Measurements from ENCODE around the gene GFRA1.

The GFRA1 gene

GRCh38 chr10:116080553-116080952, 192.5 kb downstream of the GFRA1 start:
- H3K4me2 ChIP-seq (ENCODE audit: insufficient read depth, low read length) = no peak overlapping the region
- no peak overlapping the region for H3K27ac ChIP-seq (ENCODE audit: low read length)
- H3K9me3 ChIP-seq (ENCODE audit: insufficient read depth, low read length, severe bottlenecking) = no peaks in the 10 kb centered on the region
- no peak for TF ChIP-seq EZH2 (IDR thresholded peaks at IDR 0.05; ENCODE audit: borderline replicate concordance, low read depth, low read length, severe bottlenecking)
- no peak for TF ChIP-seq CTCF (IDR thresholded peaks at IDR 0.05; ENCODE audit: borderline replicate concordance, extremely low read depth, low read length, poor library complexity, severe bottlenecking)
- DNase-seq (no peak), ATAC-seq (ENCODE audit: insufficient read depth, low read depth) (no peak)
- H3K9ac ChIP-seq (ENCODE audit: low read depth, low read length) = no peak overlapping the region
- no peaks in the 10 kb centered on the region for H3K79me2 ChIP-seq (ENCODE audit: insufficient read depth, low read length)
- H3K27me3 ChIP-seq (ENCODE audit: insufficient read depth, low read length, poor library complexity) = no peaks in the 10 kb centered on the region
- H3K4me1 ChIP-seq (ENCODE audit: insufficient read depth, low read length) = no peaks in the 10 kb centered on the region
- H3K4me3 ChIP-seq (ENCODE audit: low read depth in 1 of 2, low read length in 2 of 2) = no peak overlapping the region
- H2AFZ ChIP-seq (ENCODE audit: low read depth, low read length) = no peak overlapping the region
- no peaks in the 10 kb centered on the region for H3K36me3 ChIP-seq (ENCODE audit: insufficient read depth, low read length)
- H4K20me1 ChIP-seq (ENCODE audit: insufficient read depth, low read length) = no peaks in the 10 kb centered on the region

DNA sequence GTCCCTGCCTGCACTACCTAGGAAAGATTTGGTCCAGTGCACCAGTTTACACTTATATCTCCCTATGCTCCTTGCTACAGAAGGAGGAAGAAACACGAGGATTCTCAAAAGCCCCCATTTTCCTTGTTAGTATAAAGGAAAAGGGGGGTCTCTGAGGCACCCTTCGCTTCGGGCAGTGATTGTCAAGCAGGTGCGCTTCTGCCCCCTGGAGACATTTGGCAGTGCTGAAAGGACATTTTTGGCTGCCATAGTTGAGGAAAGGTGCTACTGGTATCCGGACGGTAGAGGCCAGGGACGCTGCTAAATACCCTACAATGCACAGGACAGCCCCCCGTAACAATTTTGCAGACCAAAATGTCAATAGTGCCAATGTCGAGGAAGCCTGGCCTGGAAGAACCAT, 193.7 kb downstream of the GFRA1 start:
- Histone ChIP-seq H4K20me1 (ENCODE audit: insufficient read depth, low read length) (no peaks in the 10 kb centered on the region), H3K27ac (ENCODE audit: low read length) (no peak overlapping the region), H3K4me2 (ENCODE audit: insufficient read depth, low read length) (no peak overlapping the region), H3K36me3 (ENCODE audit: insufficient read depth, low read length) (no peaks in the 10 kb centered on the region), H3K9ac (ENCODE audit: low read depth, low read length) (no peak overlapping the region), H3K4me1 (ENCODE audit: insufficient read depth, low read length) (no peaks in the 10 kb centered on the region), H2AFZ (ENCODE audit: low read depth, low read length) (no peak overlapping the region), H3K27me3 (ENCODE audit: insufficient read depth, low read length, poor library complexity) (no peaks in the 10 kb centered on the region), H3K9me3 (ENCODE audit: insufficient read depth, low read length, severe bottlenecking) (no peaks in the 10 kb centered on the region), H3K4me3 (ENCODE audit: low read depth in 1 of 2, low read length in 2 of 2) (no peak overlapping the region), H3K79me2 (ENCODE audit: insufficient read depth, low read length) (no peaks in the 10 kb centered on the region)
- no peak for TF ChIP-seq EZH2 (IDR thresholded peaks at IDR 0.05; ENCODE audit: borderline replicate concordance, low read depth, low read length, severe bottlenecking)
- no peak for TF ChIP-seq CTCF (IDR thresholded peaks at IDR 0.05; ENCODE audit: borderline replicate concordance, extremely low read depth, low read length, poor library complexity, severe bottlenecking)
- DNase-seq (no peak), ATAC-seq (ENCODE audit: insufficient read depth, low read depth) (no peak)

- no peak overlapping the region for H3K4me2 ChIP-seq (ENCODE audit: insufficient read depth, low read length)
- H3K9ac ChIP-seq (ENCODE audit: low read depth, low read length) = no peak overlapping the region
- H3K4me1 ChIP-seq (ENCODE audit: insufficient read depth, low read length) = no peaks in the 10 kb centered on the region
- H3K79me2 ChIP-seq (ENCODE audit: insufficient read depth, low read length) = no peaks in the 10 kb centered on the region
- no peaks in the 10 kb centered on the region for H3K36me3 ChIP-seq (ENCODE audit: insufficient read depth, low read length)
- no peaks in the 10 kb centered on the region for H4K20me1 ChIP-seq (ENCODE audit: insufficient read depth, low read length)
- H3K27ac ChIP-seq (ENCODE audit: low read length) = no peak overlapping the region
- no peak overlapping the region for H2AFZ ChIP-seq (ENCODE audit: low read depth, low read length)
- H3K27me3 ChIP-seq (ENCODE audit: insufficient read depth, low read length, poor library complexity) = no peaks in the 10 kb centered on the region
- ATAC-seq (ENCODE audit: insufficient read depth, low read depth) (no peak), DNase-seq (no peak)
- TF ChIP-seq EZH2 (IDR thresholded peaks at IDR 0.05; ENCODE audit: borderline replicate concordance, low read depth, low read length, severe bottlenecking) (no peak), CTCF (IDR thresholded peaks at IDR 0.05; ENCODE audit: borderline replicate concordance, extremely low read depth, low read length, poor library complexity, severe bottlenecking) (no peak)
- no peak overlapping the region for H3K4me3 ChIP-seq (ENCODE audit: low read depth in 1 of 2, low read length in 2 of 2)
- no peaks in the 10 kb centered on the region for H3K9me3 ChIP-seq (ENCODE audit: insufficient read depth, low read length, severe bottlenecking)
Observed at GRCh38 chr10:116076621-116077020, 196.4 kb downstream of the GFRA1 start.

- TF ChIP-seq CTCF (IDR thresholded peaks at IDR 0.05; ENCODE audit: borderline replicate concordance, extremely low read depth, low read length, poor library complexity, severe bottlenecking) (no peak), EZH2 (IDR thresholded peaks at IDR 0.05; ENCODE audit: borderline replicate concordance, low read depth, low read length, severe bottlenecking) (no peak)
- DNase-seq = no peak
Observed at GRCh38 chr10:116073510-116073909, 199.5 kb downstream of the GFRA1 start.

More at GRCh38 chr10:116073510-116073909, 199.5 kb downstream of the GFRA1 start:
- Histone ChIP-seq H3K9me3 (ENCODE audit: insufficient read depth, low read length, severe bottlenecking) (no peaks in the 10 kb centered on the region), H3K27me3 (ENCODE audit: insufficient read depth, low read length, poor library complexity) (no peaks in the 10 kb centered on the region), H3K4me2 (ENCODE audit: insufficient read depth, low read length) (no peak overlapping the region), H2AFZ (ENCODE audit: low read depth, low read length) (no peak overlapping the region), H3K36me3 (ENCODE audit: insufficient read depth, low read length) (no peaks in the 10 kb centered on the region), H3K4me3 (ENCODE audit: low read depth in 1 of 2, low read length in 2 of 2) (no peak overlapping the region), H3K9ac (ENCODE audit: low read depth, low read length) (no peak overlapping the region), H4K20me1 (ENCODE audit: insufficient read depth, low read length) (no peaks in the 10 kb centered on the region), H3K79me2 (ENCODE audit: insufficient read depth, low read length) (no peaks in the 10 kb centered on the region), H3K4me1 (ENCODE audit: insufficient read depth, low read length) (no peaks in the 10 kb centered on the region), H3K27ac (ENCODE audit: low read length) (no peak overlapping the region)
- ATAC-seq (ENCODE audit: insufficient read depth, low read depth) = no peak
